ENCODE data around the gene PRMT1.

DNA sequence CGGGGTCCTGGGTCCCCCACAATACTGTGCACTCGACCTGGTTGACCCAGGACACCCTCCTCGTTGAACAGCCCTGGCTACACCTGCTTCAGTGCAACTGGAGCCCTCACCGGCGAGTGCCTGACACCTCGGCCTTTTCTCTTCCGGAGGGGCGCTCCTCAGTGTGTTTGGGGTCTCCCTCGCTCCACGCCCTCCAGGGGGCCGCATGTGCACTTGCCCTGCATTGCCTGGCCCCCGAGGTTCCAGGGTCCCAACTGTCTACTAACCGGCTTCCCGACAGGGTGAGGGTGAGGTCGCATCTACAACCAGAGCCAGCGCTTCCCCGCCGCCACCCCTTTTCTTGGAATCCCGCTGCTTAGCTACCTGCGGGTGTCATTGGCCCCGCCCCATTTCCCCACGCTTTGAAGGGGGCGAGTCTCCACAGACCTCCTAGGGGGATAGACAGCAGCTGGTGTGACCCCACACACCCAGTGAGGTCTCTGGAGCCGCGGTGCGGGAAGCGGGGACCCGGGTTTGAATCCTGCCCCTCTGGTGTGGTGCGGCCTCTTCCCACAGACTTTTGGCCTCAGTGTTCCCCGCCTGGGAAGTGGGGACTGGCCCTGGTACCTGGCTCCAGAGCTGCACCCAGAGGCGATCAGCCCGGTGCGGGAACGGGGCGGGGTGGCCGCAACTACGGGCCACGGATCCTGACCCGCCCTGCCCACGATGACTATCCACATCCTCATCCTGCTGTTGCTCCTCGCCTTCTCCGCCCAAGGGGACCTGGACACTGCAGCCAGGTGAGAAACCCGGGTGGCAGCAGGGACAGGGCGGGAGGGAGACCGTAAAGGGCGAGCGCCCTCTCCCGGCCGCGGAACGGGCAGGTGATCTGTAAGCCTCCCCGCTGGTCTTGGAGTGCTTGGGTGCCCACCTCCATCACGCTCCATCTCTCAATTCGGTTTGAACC, 12.3 kb downstream of the PRMT1 start, which contains the start of gene ADM5:
- TF ChIP-seq, protein P1, sequence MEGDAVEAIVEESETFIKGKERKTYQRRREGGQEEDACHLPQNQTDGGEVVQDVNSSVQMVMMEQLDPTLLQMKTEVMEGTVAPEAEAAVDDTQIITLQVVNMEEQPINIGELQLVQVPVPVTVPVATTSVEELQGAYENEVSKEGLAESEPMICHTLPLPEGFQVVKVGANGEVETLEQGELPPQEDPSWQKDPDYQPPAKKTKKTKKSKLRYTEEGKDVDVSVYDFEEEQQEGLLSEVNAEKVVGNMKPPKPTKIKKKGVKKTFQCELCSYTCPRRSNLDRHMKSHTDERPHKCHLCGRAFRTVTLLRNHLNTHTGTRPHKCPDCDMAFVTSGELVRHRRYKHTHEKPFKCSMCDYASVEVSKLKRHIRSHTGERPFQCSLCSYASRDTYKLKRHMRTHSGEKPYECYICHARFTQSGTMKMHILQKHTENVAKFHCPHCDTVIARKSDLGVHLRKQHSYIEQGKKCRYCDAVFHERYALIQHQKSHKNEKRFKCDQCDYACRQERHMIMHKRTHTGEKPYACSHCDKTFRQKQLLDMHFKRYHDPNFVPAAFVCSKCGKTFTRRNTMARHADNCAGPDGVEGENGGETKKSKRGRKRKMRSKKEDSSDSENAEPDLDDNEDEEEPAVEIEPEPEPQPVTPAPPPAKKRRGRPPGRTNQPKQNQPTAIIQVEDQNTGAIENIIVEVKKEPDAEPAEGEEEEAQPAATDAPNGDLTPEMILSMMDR (conservative IDR thresholded peaks at IDR 0.05 in 1 of 2, IDR thresholded peaks at IDR 0.05 in 1 of 2; ENCODE audit: low read depth in 1 of 2, low read length in 2 of 2) = peak; percentile 47 to 63
- no peak for TF ChIP-seq EZH2 (IDR thresholded peaks at IDR 0.05; ENCODE audit: low read length, missing control alignments)

All from fibroblast of lung (primary cell).